HCT116 (cell line): ENCODE results near the gene NOS3. TPM values are rescaled to one million over a fixed set of nuclear protein-coding genes. Genes with fewer than 3 reads are reported as not detected.

Experiments
- ATAC-seq: fragments of 200-7000 bp; cut with Tn5 transposase; 2 replicates; pipeline ENCODE4 v1.9.1; 2020; ENCODE audit warnings: mild to moderate bottlenecking, moderate library complexity
- BruUV-seq: library from RNA; stranded (reverse); fragments of 400-500 nt; replicated peaks from 2 replicates; lab custom pipeline; 2021; lab: Mats Ljungman, UMichigan
- CTCF ChIA-PET: fragments of 300-600 bp; sonication (Branson Sonifier 250); formaldehyde crosslinking; loops from one replicate; lab custom pipeline; 2021; ENCODE audit warnings: antibody characterized with exemption; lab: Charles Lee
- POLR2A ChIA-PET: fragments of 300-600, 350-600 bp; sonication (Branson Sonifier 250); formaldehyde crosslinking; loops from one replicate; lab custom pipeline; 2021; ENCODE audit warnings: antibody characterized with exemption; lab: Charles Lee
- RAD21 ChIA-PET, 2 experiments: fragments of 300-600 bp; sonication (Branson Sonifier 250); formaldehyde crosslinking; loops; one replicate each; lab custom pipeline; 2023; ENCODE audit warnings: low total read pairs in 2 of 2; ENCODE audit not compliant: uncharacterized antibody in 2 of 2, unreplicated experiment in 2 of 2, low non-redundant PET in 1 of 2; lab: Charles Lee
- DNase-seq: peaks from one replicate; pipeline ENCODE4 v3.0.0-alpha.2; 2010; ENCODE audit warnings: low read depth, low spot score
- H2AFZ ChIP-seq: fragments of 200-600 bp; shearing (Covaris generic), sonication (generic); 2 replicates; pipeline ENCODE4 v1.6.1; 2017; ENCODE audit warnings: low read depth, mixed run types, mixed read lengths, antibody characterized with exemption, low read length; ENCODE audit not compliant: poor library complexity, severe bottlenecking
- H3K27ac ChIP-seq: 2 replicates; pipeline ENCODE4 v1.5.1; 2012; ENCODE audit warnings: low read depth, low read length
- H3K27me3 ChIP-seq: fragments of 200-600 bp; sonication (generic); 2 replicates; pipeline ENCODE4 v1.6.1; 2016; ENCODE audit warnings: mixed run types, low read length, mixed read lengths; ENCODE audit not compliant: insufficient read depth
- H3K36me3 ChIP-seq, 2 experiments: fragments of 200-500 bp in 1 of 2; fragments of 200-600 bp in 1 of 2; sonication (Bioruptor generic) in 1 of 2; sonication (generic) in 1 of 2; 2 replicates each; pipeline versions ENCODE4 v1.5.1 to v1.6.1; 2014 to 2016; ENCODE audit warnings: low read length in 2 of 2, inconsistent platforms in 1 of 2, mixed read lengths in 1 of 2, mixed run types in 1 of 2; ENCODE audit not compliant: insufficient read depth in 2 of 2, control insufficient read depth in 1 of 2
- H3K4me1 ChIP-seq, 2 experiments: fragments of 200-600 bp in 1 of 2; sonication (generic) in 1 of 2; 2 replicates each; pipeline versions ENCODE4 v1.5.1 to v1.6.1; 2012 to 2017; ENCODE audit warnings: low read length in 2 of 2, inconsistent platforms in 1 of 2, mild to moderate bottlenecking in 1 of 2, mixed read lengths in 1 of 2, mixed run types in 1 of 2, moderate library complexity in 1 of 2; ENCODE audit not compliant: insufficient read depth in 2 of 2, control insufficient read depth in 1 of 2
- H3K4me2 ChIP-seq: fragments of 200-600 bp; sonication (generic); 2 replicates; pipeline ENCODE4 v1.6.1; 2017; ENCODE audit warnings: mixed run types, low read length, mixed read lengths
- H3K4me3 ChIP-seq, 2 experiments: fragments of 200-600 bp in 1 of 2; sonication (generic) in 1 of 2; replicated peaks in 1 of 2; 2 replicates each; pipeline ENCODE4 v1.5.1; 2011 to 2016; ENCODE audit warnings: low read length in 2 of 2, control low read depth in 1 of 2, low read depth in 1 of 2, mild to moderate bottlenecking in 1 of 2, mixed read lengths in 1 of 2, mixed run types in 1 of 2
- H3K79me2 ChIP-seq: fragments of 200-600 bp; sonication (generic); 2 replicates; pipeline ENCODE4 v1.6.1; 2017; ENCODE audit warnings: mild to moderate bottlenecking, mixed run types, low read length, moderate library complexity, mixed read lengths; ENCODE audit not compliant: insufficient read depth
- H3K9ac ChIP-seq: fragments of 200-600 bp; sonication (generic); 2 replicates; pipeline ENCODE4 v1.6.1; 2016; ENCODE audit warnings: low read length, mixed read lengths
- H3K9me2 ChIP-seq: fragments of 200-600 bp; sonication (generic), shearing (Covaris generic); 2 replicates; pipeline ENCODE4 v1.6.1; 2017; ENCODE audit warnings: mixed run types, mild to moderate bottlenecking, moderate library complexity; ENCODE audit not compliant: insufficient read depth
- H3K9me3 ChIP-seq, 2 experiments: fragments of 200-500 bp in 1 of 2; fragments of 200-600 bp in 1 of 2; sonication (Bioruptor generic) in 1 of 2; sonication (generic) in 1 of 2; 2 replicates each; pipeline ENCODE4 v1.6.1; 2014 to 2017; ENCODE audit warnings: low read length in 2 of 2, mixed read lengths in 2 of 2, inconsistent platforms in 1 of 2, low read depth in 1 of 2, mild to moderate bottlenecking in 1 of 2, mixed run types in 1 of 2, moderate library complexity in 1 of 2; ENCODE audit not compliant: control insufficient read depth in 1 of 2, insufficient read depth in 1 of 2
- H4K20me1 ChIP-seq: fragments of 200-600 bp; sonication (generic), shearing (Covaris generic); 2 replicates; pipeline ENCODE4 v1.6.1; 2017; ENCODE audit warnings: mixed run types, mild to moderate bottlenecking, moderate library complexity; ENCODE audit not compliant: insufficient read depth
- CBX3 ChIP-seq: IDR thresholded peaks from 2 replicates; pipeline ENCODE4 v1.6.1; 2012; ENCODE audit warnings: low read depth
- CEBPB ChIP-seq: IDR thresholded peaks from 2 replicates; pipeline ENCODE4 v1.6.1; 2012; ENCODE audit warnings: low read depth
- POLR2AphosphoS5 ChIP-seq: IDR thresholded peaks from 2 replicates; pipeline ENCODE4 v1.6.1; 2011; ENCODE audit warnings: mild to moderate bottlenecking, low read depth, low read length, moderate library complexity
- YY1 ChIP-seq: IDR thresholded peaks from 2 replicates; pipeline ENCODE4 v1.6.1; 2011; ENCODE audit warnings: low read length, low read depth, moderate library complexity, mild to moderate bottlenecking; ENCODE audit not compliant: insufficient replicate concordance; ENCODE audit errors: extremely low read depth
- ZFX ChIP-seq: fragments of 450-650 bp; IDR thresholded peaks from 2 replicates; pipeline ENCODE4 v1.6.1; 2017
- ZNF274 ChIP-seq: fragments of 200-500 bp; sonication (Bioruptor generic); IDR thresholded peaks from 2 replicates; pipeline ENCODE4 v1.6.1; 2014; ENCODE audit warnings: mild to moderate bottlenecking, low read depth, low read length, inconsistent platforms
- intact Hi-C: fragments of 100-400 bp; cut with micrococcal nuclease; formaldehyde crosslinking; loops from 2 replicates; pipeline ENCODE4 v1.10.0; 2022
- total RNA-seq: library from RNA; stranded (reverse); gene quantifications from one replicate; pipeline ENCODE4 v1.2.1, GENCODE V29; 2021; ENCODE audit not compliant: unreplicated experiment
- TF ChIP-seq, protein P1 (sequence below), 3 experiments: fragments of 200-600 bp in 1 of 3; sonication (generic) in 1 of 3; IDR thresholded peaks in 2 of 3; conservative IDR thresholded peaks in 1 of 3; 2 replicates each; pipeline ENCODE4 v1.5.1; 2012 to 2017; ENCODE audit warnings: low read depth in 2 of 3, low read length in 2 of 3, antibody characterized with exemption in 1 of 3, borderline replicate concordance in 1 of 3, control low read depth in 1 of 3, mild to moderate bottlenecking in 1 of 3, mixed read lengths in 1 of 3, mixed run types in 1 of 3, moderate library complexity in 1 of 3; ENCODE audit not compliant: insufficient read depth in 1 of 3
- TF ChIP-seq, protein P2 (sequence below): IDR thresholded peaks from 2 replicates; pipeline ENCODE4 v1.6.1; 2012; ENCODE audit warnings: low read depth

NOS3 gene
- total RNA-seq, 1 experiment from 2014 or later, result 35.8 TPM

DNA sequence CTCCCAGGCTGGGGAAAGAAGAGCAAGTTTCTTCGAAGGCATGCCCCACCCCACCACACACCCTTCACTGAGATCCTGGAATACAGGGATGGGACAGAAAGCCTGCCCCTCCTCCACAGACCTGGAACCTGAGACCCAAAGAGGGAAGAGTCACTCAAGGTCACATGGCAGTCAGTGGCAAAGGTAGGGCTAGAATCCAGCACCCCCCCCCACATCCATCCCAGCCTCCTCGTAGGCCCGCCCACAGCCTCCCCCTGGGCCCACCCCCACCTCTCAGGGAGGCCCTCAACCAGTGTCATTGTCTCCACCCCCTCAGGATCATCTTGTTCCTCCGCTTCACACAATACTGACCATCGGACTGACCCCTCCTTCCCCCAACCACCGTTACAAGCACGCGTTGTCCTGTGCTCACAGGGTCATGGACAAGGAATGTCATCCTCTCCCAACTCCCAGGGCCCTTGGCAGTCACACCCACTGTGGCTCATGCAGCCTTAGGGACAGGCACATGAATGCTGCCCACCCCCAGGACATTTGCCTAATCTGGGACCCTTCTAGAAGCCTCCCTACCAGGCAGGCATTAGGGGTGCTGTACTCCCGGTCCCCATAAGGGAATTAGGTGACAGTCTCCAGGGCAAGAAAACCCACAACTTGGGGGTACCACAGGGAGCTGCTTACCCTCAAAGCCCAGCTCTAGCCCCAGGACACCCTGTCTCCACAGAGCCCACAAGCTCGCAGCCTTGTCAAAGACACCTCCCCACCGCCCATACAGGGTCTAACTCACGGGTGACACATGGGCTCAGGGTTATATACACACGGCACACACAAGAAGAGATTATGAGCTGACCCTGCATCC lies 14.1 kb upstream of the NOS3 start:
- no TSS peak for BruUV-seq
- intact Hi-C loops, result no loop called here
- ATAC-seq, result no peak
- H3K9me2 ChIP-seq, result no peaks in the 10 kb centered on the region
- peak overlapping the region; percentile 42 to 75 for H3K4me3 ChIP-seq
- no peaks in the 10 kb centered on the region for H3K36me3 ChIP-seq
- 0 out of 2 replicates have a peak, but pooled peaks cover 2% of the 10 kb centered on the region for H3K79me2 ChIP-seq
- peaks cover 34 to 51% of the 10 kb centered on the region in 2 experiments for H3K4me1 ChIP-seq
- ChIA-PET RAD21 (no interaction called here), CTCF (interaction anchor here (0.7 to 1.7 kb wide), 4 partner anchors 12 to 41 kb away, joined by 3 to 5 read pairs (median 4); no protein-coding TSS in a partner anchor), POLR2A (interaction anchor here (1.2 kb wide), 1 partner anchor 52 kb away, joined by 3 read pairs; the partner anchor contains the start of gene ABCB8)
- H3K27ac ChIP-seq, result peak overlapping the region; percentile 81
- H3K4me2 ChIP-seq, result peak overlapping the region; percentile 92
- H3K9me3 ChIP-seq, result no peaks in the 10 kb centered on the region
- DNase-seq, result no peak
- TF ChIP-seq CBX3 (no peak), POLR2AphosphoS5 (0 out of 2 replicates have a peak, but pooled peaks have one; percentile 22)
- no peaks in the 10 kb centered on the region for H4K20me1 ChIP-seq
- H3K27me3 ChIP-seq, result peaks cover 22% of the 10 kb centered on the region; the same call in 1 of the 2 replicates
- no peak overlapping the region for H2AFZ ChIP-seq
- H3K9ac ChIP-seq, result peak overlapping the region; percentile 46

DNA sequence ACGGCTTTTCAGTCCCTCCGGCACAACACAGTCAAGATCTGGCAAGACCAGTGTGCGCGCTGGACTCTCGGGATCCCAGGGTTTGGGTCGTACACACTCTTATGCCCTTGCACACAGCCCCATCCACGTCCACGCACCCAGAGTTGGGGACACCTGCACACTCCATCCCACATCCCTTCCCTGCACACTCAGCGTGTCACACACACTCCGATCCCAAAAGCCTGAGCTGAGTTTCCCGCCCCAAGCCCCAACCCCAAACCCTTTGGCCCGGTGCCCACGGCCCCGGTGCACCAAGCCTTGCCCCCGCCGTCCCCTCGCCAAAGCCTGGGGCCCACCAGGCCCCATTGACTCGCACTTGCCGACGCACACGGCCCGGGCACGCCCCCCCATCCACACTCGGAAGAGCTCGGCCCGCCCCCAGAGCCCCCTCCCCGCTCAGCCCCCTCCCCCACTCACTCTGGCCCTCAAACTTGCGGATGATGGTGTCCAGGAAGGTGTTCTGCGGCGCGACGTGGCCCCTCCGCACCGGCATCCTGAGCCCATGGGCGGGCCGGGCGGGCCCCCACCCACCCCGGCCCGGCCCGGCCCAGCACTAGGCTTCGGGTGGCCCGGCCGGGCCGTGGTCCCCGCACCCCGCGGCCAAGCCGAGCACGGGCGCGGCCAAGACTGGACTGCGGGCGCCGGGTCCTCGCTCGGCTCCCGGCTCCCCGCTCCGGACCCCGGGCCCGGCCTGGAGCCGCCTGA lies 13.3 kb upstream of the NOS3 start:
- no TSS peak for BruUV-seq
- ChIA-PET RAD21 (no interaction called here), POLR2A (interaction anchor here (0.7 to 1.2 kb wide), 2 partner anchors 47 to 51 kb away, joined by 3 read pairs; partner anchors contain the start of gene ABCB8), CTCF (interaction anchor here (0.6 to 1.1 kb wide), 3 partner anchors 13 to 53 kb away, joined by 3 to 4 read pairs (median 4); no protein-coding TSS in a partner anchor)
- TF ChIP-seq YY1, result no peak
- no peak for TF ChIP-seq CEBPB
- no peak for TF ChIP-seq ZNF274
- TF ChIP-seq, protein P1, sequence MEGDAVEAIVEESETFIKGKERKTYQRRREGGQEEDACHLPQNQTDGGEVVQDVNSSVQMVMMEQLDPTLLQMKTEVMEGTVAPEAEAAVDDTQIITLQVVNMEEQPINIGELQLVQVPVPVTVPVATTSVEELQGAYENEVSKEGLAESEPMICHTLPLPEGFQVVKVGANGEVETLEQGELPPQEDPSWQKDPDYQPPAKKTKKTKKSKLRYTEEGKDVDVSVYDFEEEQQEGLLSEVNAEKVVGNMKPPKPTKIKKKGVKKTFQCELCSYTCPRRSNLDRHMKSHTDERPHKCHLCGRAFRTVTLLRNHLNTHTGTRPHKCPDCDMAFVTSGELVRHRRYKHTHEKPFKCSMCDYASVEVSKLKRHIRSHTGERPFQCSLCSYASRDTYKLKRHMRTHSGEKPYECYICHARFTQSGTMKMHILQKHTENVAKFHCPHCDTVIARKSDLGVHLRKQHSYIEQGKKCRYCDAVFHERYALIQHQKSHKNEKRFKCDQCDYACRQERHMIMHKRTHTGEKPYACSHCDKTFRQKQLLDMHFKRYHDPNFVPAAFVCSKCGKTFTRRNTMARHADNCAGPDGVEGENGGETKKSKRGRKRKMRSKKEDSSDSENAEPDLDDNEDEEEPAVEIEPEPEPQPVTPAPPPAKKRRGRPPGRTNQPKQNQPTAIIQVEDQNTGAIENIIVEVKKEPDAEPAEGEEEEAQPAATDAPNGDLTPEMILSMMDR (IDR thresholded peaks at IDR 0.05 in 2 of 3, conservative IDR thresholded peaks at IDR 0.05 in 1 of 3; ENCODE audit: borderline replicate concordance in 1 of 3, insufficient read depth in 1 of 3, low read depth in 2 of 3, low read length in 2 of 3), result no peak
- TF ChIP-seq ZFX, result 0 out of 2 replicates have a peak, but pooled peaks have one; percentile 35
- no peak for TF ChIP-seq POLR2AphosphoS5
- TF ChIP-seq CBX3, result no peak
- TF ChIP-seq, protein P2, sequence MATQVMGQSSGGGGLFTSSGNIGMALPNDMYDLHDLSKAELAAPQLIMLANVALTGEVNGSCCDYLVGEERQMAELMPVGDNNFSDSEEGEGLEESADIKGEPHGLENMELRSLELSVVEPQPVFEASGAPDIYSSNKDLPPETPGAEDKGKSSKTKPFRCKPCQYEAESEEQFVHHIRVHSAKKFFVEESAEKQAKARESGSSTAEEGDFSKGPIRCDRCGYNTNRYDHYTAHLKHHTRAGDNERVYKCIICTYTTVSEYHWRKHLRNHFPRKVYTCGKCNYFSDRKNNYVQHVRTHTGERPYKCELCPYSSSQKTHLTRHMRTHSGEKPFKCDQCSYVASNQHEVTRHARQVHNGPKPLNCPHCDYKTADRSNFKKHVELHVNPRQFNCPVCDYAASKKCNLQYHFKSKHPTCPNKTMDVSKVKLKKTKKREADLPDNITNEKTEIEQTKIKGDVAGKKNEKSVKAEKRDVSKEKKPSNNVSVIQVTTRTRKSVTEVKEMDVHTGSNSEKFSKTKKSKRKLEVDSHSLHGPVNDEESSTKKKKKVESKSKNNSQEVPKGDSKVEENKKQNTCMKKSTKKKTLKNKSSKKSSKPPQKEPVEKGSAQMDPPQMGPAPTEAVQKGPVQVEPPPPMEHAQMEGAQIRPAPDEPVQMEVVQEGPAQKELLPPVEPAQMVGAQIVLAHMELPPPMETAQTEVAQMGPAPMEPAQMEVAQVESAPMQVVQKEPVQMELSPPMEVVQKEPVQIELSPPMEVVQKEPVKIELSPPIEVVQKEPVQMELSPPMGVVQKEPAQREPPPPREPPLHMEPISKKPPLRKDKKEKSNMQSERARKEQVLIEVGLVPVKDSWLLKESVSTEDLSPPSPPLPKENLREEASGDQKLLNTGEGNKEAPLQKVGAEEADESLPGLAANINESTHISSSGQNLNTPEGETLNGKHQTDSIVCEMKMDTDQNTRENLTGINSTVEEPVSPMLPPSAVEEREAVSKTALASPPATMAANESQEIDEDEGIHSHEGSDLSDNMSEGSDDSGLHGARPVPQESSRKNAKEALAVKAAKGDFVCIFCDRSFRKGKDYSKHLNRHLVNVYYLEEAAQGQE, result no peak
- H3K27me3 ChIP-seq, result peaks cover 30% of the 10 kb centered on the region; the same call in 1 of the 2 replicates
- H2AFZ ChIP-seq, result no peak overlapping the region
- H3K9ac ChIP-seq, result peak overlapping the region; percentile 46
- H3K4me3 ChIP-seq, result peak overlapping the region; percentile 42 to 75
- no peaks in the 10 kb centered on the region for H4K20me1 ChIP-seq
- H3K4me2 ChIP-seq, result peak overlapping the region; percentile 92
- ATAC-seq, result peak; percentile 9
- no peaks in the 10 kb centered on the region for H3K36me3 ChIP-seq
- no peak for DNase-seq
- no peaks in the 10 kb centered on the region for H3K9me3 ChIP-seq
- intact Hi-C loops, result loop anchor here (1.0 kb wide), 1 partner anchor 31 kb away; no protein-coding TSS in a partner anchor
- H3K27ac ChIP-seq, result peak overlapping the region; percentile 55; the same call in 1 of the 2 replicates
- H3K4me1 ChIP-seq, result peaks cover 34 to 51% of the 10 kb centered on the region in 2 experiments
- H3K79me2 ChIP-seq, result 0 out of 2 replicates have a peak, but pooled peaks cover 2% of the 10 kb centered on the region
- H3K9me2 ChIP-seq, result no peaks in the 10 kb centered on the region
